Cerebellar nuclear complex (tissue), 1 donor: ENCODE measurements around the gene MMAB.

Source experiments
- DNase-seq, 2 experiments: peaks; one replicate each; lab custom pipeline; 2025; lab: John Stamatoyannopoulos, UW

The MMAB gene

DNA sequence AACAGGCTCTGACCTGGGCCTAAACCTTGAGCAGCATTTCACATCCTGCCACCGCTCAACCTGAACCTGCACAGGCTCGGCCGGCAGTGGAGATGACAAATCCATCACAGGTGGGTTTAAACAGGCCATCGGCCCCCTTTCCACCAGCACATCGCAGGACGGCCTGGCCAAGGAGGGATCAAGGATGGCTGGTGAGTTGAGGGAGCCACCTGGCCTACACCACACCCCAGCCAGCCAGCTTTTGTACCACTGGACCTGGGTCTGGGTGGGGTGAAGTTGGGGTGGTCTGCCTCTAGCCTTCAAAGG, 14.2 kb downstream of the MMAB start:
- DNase-seq, result no peak

DNA sequence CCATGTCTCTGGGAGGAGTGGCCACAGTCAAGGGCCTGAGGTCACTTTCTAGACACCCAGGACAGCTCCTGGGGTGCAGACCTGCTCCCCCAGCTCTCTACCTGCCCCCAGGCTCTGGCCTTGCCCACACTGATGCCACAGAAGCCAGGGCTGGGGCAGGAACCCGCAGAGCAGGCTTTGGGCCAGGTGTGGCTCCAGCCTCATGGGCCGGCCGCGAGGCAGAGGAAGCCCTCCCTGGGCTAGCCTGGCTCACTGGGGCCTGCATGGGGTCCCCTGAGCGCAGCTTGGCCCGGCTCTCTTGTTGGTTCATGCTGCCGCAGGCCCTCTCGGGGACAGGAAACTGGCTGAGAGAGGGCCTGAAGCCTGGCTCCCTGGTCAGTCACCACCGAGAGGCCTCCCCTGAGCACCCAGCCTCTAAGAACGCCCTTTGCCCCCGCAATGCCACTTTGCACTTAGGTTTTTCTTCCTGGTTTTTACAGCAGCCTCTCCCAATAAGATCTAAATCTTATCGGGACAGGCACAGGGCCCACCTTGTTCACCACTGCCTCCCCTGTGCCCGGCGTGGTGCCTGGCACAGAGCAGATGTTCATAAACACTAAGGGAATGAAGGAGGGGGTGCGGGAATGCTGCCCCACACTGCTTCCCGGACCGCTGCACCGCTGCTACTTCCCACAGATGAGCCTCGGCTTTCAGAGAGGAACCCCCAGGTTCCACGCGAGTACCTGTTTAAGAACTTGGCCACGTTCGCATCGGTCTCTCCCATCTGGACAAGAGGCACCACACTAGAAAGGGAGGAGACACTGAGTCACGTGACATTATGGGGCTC, 14.7 kb downstream of the MMAB start:
- DNase-seq, result no peak

DNA sequence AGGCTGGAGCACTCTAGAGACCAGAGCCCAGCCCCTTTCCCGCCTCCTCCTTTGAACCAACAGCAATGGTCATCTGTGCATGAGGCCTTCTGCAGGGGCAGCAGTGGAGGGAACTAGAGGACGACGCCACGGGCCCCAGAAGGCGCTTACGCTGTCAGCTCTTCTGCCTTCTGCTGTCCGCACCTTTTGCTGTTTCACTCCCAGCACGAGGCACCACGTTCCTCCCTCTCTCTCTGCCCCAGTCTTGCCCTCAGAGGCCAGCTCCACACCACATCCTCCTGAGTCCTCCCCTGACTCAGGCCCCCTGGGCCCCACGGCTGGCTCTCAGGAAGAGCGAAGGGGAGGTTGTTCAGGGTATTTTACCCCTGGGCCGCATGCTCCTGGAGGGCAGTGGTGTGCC, 15.5 kb downstream of the MMAB start:
- DNase-seq, result no peak

DNA sequence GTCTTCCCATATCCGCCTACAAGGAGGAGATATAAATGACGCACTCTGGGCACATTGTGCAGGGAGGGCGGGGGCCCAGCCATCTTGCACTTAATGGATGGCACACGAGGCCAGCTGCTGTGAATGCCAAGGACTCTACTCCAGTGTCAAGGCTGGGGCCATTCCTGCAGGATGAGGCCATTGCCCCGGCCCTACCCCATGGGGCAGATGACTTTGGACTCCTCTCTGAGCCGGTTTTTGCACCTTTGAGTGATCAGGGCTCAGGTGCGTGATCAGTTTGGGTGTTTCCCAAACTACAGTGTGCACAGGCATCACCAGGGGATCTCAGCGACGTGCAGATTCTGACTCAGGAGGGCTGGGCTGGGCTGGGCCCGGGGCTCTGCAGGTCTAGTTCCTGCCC, 16.1 kb downstream of the MMAB start:
- DNase-seq, result no peak

- DNase-seq, result no peak
Measured at GRCh38 chr12:109555431-109556315, 17.6 kb downstream of the MMAB start.

DNA sequence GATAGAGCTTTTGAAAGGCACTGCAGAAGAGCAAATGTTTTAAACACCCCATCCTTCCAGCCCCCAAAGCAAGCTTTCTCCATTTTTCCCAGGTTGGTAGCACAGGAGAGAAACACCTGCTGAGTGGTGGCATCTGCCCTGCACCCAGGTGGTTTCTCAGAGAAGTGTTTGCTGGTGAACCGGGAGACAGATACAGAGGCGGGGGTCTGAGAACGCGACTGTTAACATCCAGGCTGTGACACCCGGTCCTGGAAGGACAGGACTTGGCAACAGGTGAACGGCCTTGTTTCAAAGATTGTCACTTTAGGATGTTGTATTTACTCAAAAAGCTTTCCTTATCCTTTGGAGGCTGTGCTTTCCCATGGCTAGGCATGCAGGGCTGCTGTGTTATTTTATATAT, 18.5 kb downstream of the MMAB start:
- no peak for DNase-seq

GRCh38 chr12:109553906-109554500, 19.3 kb downstream of the MMAB start:
- DNase-seq, result no peak

DNA sequence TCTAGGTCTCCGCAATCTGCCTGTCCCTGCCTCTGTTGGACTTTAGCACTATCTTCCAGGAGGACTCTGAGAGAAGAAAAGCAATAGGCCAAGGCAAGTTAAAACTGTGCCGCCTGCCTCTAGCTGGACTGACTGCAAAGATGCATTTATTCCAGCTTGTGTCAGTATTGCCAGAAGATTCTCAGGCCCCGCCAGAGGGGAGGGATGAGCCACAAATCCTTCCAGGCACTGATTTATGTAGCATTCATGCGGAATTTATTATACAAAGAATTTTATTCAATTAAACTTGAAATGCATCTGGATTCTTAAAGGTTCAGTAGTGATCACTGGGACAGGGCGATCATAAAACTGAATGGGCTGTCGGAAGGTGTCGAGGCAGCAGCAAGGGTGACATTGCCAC, 19.8 kb downstream of the MMAB start:
- no peak for DNase-seq

- DNase-seq, result no peak
Measured at GRCh38 chr12:109552971-109553370, 20.3 kb downstream of the MMAB start.

DNA sequence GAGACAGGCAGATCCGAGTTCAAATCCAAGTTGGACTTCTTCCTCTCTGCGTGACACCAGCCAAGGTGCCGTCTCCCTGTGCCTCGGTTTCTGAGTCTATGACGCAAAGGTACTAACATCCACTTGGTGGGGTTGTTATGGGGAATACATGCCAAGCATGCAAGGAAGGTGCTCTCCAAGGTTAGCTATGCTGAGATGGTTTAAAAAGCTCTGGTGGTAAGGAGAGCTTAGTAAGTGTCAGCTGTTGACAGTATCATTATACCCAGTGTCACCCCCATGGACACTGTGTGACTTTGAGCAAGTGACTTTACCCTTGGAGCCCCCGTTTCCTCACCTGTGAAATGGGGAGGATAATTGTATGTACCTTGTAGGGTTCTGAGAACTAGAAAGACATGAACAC, 22.2 kb downstream of the MMAB start:
- DNase-seq, result no peak

GRCh38 chr12:109550281-109550680, 23.0 kb downstream of the MMAB start:
- no peak for DNase-seq

- DNase-seq, result no peak
Measured at GRCh38 chr12:109549613-109550270, 23.6 kb downstream of the MMAB start.

DNA sequence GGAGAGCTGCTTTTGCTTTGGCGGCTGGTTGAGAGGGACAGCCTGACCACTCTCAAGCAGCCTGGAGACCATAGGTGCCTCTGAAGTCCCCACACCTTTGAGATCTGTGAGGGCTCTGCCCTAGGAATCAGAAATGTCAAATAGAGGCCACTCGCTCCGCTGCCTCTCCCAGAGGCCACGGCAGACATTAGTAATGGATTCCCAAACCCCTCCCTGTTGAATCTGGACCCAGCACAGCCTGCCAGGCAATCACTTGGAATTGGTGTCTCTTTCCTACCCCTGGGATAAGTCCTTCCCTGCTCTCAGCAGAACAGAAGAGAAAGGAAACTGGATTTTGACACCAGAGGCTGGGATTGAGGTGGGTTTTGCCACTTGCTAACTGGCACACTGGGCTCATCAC, 25.0 kb downstream of the MMAB start:
- DNase-seq, result no peak

DNA sequence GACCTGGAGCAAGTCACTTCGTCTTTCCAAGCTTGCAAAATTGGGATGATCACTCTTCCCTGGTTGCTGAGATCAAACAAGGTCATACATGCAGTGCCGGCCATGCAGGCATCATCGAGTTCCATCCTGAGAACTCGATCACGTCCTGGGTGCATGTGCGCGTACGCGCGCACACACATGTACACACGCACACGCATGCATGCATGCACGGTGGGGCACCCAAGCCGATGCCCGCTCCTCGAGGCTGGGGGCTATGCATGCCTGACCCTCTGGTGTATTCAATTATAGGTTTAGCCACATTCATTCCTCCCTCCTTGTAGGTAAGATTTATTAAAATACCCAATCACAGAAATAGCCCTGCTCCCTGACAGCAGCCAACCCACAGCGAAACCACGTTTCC, 26.0 kb downstream of the MMAB start:
- DNase-seq, result no peak

DNA sequence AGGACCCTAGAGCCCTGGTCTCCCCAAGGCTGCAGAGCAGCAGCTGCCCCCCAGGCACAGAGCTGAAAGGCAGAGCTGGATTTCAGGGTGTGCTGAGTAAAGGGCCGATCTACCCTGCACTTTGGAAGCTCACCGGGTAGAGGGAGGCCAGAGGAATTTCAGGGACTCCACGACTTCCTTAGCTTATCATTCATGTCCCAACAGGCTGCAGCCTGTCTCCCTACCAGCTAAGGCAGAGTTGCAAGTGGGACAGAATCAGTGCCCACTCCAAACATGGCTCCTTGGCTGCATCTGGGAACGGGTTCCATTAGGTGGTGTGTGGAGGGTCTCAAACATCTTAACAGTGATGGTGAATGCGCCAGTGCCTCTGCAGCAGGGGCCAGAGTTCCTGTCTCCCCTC, 27.5 kb downstream of the MMAB start:
- DNase-seq, result no peak

- no peak for DNase-seq
Measured at GRCh38 chr12:109544955-109545531, 28.3 kb downstream of the MMAB start.

DNA sequence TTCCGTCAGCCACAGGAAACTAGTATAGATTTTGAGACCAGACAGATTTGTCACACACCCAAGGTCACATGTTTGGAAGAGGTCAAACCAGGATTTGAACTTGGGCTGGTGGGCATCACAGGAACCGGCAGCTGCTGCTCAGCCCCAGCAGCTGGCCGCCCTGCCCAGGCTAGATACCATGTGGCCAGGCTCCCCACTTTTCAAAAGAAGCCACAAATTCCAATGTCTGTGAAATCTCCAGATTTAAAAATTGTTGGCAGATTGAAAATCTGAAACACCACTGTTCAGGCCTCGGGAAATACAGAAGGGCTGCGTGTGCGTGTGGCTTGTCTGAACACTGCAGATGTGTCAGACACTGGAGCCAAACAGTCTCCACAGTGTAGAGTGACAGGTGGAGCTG, 30.4 kb downstream of the MMAB start:
- no peak for DNase-seq

- DNase-seq, result no peak
Measured at GRCh38 chr12:109542014-109542413, 31.3 kb downstream of the MMAB start.

DNA sequence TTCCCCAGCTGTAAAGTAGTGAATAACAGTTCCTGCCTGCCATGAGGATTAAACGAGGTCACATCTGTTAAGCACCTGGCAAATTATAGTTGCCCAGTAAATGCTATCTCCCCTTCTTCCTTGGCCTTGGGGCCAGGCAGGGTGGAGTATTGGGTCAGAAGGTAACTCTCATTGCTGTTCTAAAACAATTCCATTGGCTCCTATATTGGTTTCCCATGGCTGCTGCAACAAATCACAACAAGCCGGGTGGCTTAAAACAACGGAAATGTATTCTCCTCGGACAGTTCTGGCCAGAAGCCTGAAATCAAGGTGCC, 31.9 kb downstream of the MMAB start:
- no peak for DNase-seq

DNA sequence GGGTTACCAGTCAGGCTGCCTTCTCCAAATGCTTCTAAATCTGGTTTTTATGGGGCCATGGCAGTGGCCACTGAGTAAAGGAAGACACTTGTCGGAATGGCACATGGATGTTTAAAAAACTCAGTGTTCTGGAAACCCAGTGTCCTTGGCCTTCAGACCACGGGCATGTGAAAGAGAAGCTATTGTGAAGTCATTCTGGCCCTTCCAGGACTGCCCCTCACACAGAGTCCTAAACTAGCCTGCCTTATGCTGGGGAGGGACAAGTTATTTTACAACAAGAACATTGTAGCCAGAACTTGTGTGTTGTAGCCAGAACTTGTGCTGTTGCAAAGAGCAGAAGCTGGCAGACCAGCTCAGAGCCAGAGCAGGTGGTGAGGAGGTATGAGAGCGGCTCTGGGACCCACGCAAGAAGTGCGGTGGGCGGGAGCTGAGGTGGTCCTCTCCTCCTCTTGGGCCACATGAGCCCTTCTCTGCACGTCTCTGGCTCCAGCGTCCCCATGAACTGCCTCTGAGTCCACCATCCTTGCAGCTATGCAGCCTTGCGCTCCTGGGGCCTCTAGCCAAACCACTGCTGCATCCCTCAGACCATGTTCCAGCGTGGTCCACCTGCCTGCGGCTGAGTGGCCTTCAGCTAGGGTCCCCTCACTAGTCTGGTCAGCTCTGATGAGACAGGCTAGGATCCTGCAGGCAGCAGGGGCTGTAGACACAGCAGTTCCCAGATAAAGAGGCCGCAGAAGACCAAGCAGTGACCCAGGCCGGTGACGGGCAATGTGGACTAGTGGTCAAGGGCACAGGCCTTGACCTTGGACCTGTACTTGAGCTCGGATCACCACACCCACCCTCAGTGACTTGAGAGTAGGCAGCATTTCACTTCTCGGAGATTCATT, 32.5 kb downstream of the MMAB start:
- no peak for DNase-seq

DNA sequence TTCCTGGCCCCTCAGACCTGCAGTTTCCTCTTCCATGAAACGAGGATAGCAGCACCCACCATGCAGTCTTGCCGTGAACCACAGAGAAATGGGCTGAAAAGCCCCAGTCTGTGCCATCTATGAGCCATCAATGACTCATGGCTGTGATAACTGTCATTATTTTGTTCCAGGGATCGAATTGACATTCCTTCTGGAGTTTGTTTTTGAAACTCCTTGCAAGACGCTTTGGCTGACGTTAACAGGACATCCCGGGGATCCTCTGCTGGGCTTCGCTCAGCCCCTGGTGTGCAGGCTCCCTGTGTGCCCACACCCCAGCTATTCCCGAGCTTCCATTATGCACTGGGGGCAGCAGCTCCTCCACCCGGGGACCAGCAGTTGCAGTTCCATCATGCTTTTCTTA, 33.8 kb downstream of the MMAB start:
- no peak for DNase-seq
